ENCODE measurements around the gene PASD1.
"Not testable (repeated sequence)": the region's sequence is repeated elsewhere in the genome, so short reads cannot be mapped to it uniquely, and the experiment has no call there.

PASD1 gene, protein sequence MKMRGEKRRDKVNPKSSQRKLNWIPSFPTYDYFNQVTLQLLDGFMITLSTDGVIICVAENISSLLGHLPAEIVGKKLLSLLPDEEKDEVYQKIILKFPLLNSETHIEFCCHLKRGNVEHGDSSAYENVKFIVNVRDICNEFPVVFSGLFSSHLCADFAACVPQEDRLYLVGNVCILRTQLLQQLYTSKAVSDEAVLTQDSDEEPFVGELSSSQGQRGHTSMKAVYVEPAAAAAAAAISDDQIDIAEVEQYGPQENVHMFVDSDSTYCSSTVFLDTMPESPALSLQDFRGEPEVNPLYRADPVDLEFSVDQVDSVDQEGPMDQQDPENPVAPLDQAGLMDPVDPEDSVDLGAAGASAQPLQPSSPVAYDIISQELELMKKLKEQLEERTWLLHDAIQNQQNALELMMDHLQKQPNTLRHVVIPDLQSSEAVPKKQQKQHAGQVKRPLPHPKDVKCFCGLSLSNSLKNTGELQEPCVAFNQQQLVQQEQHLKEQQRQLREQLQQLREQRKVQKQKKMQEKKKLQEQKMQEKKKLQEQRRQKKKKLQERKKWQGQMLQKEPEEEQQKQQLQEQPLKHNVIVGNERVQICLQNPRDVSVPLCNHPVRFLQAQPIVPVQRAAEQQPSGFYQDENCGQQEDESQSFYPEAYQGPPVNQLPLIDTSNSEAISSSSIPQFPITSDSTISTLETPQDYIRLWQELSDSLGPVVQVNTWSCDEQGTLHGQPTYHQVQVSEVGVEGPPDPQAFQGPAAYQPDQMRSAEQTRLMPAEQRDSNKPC

DNA sequence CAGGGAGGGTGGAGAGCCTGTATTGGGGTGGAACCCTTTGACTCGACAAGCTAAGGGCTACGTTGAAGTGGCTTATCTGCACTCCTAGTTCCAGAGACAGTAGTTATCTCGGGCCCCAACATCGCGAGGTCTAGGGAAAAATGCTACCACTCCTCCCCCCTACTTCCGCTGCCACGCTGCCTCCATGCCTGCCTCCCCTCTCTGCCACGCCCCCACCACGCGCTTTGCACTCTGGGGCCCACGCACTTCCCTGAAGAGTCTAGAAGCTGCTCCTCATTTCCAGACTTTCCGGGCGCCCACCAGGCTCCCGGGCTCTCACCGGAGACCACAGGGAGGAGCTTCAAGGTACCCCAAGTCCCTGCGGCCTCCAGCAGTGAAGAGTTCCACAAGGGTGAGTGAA, at the start of gene PASD1:
Gene PASD1, plus strand, starts transcription at position 227 of the 400 bp plus-strand sequence. CDS start 37,879 bp downstream, outside the sequence.
- DNase-seq (ENCODE audit: low spot score) = no peak

- no peak for DNase-seq (ENCODE audit: low spot score)
Observed at GRCh38 chrX:151515237-151515636, 48.2 kb upstream of the PASD1 start.

GRCh38 chrX:151516538-151517187, 46.8 kb upstream of the PASD1 start:
- no peak for DNase-seq (ENCODE audit: low spot score)

- no peak for DNase-seq (ENCODE audit: low spot score)
Observed at GRCh38 chrX:151517421-151517820, 46.1 kb upstream of the PASD1 start.

DNA sequence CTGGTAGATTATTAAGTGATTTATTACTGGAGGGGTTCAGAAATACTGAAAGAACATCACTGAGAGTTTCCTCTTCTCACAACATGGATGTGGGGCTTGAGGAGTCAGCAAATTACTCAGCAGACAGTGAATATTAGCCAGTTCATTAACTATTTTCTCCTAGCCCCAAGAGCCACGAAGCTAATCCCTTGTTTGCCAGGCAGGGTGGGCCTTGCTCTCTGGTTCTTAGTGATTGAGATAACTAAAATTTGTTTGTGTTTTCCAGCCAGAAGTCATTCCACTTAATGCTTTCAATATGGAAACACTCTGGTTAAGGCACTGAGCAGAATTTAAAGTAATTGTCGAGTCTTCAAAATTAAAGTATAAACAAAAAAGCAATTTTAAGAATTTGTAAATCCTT, 40.1 kb upstream of the PASD1 start:
- no peak for DNase-seq (ENCODE audit: low spot score)

DNA sequence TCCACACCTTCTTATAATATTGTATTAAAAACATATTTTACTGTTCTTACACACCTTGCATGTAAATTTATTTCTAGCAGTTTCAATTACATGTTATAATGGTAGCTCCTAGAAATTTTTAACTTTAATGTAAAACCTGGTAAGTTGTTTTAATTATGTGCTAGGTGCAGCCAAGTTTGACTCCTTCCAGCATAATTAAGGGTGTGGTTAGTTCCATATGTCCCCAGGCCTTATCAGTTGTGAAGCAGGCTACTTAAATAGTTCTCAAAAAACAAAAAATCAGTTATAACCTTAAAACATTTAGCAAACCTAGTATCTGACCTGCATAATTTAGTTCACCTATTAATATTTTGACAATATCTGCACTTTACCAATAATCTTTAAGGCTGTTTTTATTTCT, 26.9 kb upstream of the PASD1 start:
- DNase-seq (ENCODE audit: low spot score) = no peak

DNA sequence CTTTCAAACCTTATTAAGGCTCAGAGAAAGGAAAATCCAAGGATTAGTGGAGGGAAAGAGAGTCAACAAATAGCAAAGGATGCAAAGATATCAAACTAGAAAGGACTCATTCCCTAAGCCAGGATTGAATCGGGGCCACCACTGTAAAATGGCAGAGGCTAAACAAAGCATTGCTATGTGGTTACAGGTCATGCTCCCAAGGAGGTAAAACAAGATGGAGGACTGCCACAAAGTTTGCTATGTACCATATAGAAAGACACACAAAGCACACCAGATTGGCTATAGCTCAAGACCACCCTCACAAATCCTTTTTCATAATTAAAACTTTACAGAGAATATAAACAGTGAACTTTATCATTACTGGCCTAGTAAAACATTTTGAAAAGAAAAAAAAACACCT, 25.9 kb upstream of the PASD1 start:
- DNase-seq (ENCODE audit: low spot score) = no peak

DNA sequence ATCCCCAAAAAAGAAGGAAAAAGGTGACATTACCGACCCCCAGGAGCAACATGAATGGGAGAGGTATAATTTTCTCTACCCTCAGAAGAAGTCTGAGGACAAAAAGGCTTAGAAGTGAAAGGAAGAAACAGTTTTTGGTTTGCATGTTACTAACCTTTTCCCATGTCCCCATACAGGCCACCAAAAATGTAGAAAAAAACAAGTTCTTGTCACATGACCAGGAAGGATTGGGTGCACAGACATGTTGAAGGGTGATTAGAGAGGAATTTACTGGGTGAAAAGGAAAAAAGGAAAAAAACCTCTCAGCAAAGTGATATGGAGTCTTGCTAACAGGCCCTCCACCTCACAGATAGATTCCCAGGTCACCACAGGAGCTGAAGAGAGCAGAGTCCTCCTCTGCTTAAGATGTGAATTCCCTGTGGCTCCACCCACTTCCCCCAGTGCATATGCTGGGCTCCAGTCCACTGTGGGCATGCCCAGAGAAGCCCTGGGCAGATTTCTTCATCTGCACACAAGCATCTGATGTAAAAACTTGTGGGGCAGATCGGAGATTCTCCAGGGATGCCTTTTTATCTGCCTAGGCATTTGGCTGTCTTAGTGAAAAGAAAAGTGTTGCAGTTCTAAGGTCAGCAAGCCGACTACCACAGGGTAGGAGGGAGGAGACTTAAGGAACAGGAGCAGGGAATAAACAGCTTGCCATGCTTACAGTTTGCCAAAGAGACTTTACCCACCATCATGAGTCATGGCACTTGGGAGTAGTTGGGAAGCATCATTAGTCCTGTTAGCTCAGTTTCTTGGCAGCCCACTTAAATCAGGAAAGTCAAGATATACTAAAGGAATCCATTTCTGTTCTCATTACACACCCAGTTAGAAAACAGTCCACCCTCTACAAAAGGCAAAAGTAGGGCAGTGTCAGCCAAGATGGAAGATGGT, 25.0 kb upstream of the PASD1 start:
- DNase-seq (ENCODE audit: low spot score) = no peak

- no peak for DNase-seq (ENCODE audit: low spot score)
Observed at GRCh38 chrX:151543706-151544105, 19.8 kb upstream of the PASD1 start.

GRCh38 chrX:151546226-151546625, 17.2 kb upstream of the PASD1 start:
- DNase-seq (ENCODE audit: low spot score) = not testable (repeated sequence)

DNA sequence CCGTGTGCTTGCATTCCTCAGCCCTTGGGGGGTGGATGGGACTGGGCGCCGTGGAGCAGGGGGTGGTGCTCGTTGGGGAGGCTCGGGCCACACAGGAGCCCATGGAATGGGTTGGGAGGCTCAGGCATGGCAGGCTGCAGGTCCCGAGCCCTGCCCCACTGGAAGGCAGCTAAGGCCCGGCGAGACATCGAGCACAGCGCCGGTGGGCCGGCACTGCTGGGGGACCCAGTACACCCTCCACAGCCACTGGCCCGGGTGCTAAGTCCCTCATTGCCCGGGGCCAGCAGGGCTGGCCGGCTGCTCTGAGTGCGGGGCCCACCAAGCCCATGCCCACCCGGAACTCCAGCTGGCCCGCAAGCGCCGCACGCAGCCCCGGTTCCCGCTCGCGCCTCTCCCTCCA, 12.3 kb upstream of the PASD1 start:
- DNase-seq (ENCODE audit: low spot score) = not testable (repeated sequence)

- DNase-seq (ENCODE audit: low spot score) = no peak
Observed at GRCh38 chrX:151552743-151553142, 10.7 kb upstream of the PASD1 start.

GRCh38 chrX:151555301-151555700, 8.2 kb upstream of the PASD1 start:
- DNase-seq (ENCODE audit: low spot score) = not testable (repeated sequence)

DNA sequence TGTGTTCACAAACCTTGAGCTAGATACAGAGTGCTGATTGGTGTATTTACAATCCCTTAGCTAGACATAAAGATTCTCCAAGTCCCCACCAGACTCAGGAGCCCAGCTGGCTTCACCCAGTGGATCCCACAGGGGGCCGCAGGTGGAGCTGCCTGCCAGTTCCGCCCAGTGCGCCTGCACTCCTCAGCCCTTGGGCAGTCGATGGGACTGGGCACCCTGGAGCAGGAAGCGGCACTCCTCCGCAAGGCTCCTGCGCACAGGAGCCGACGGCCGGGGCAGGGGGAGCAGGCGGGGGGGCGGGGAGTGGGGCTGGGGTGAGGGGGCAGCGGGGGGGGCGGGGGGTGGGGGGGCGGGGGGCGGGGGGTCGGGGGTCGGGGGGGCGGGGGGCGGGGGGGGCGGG, 990 bp upstream of the PASD1 start:
- DNase-seq (ENCODE audit: low spot score) = not testable (repeated sequence)

DNA sequence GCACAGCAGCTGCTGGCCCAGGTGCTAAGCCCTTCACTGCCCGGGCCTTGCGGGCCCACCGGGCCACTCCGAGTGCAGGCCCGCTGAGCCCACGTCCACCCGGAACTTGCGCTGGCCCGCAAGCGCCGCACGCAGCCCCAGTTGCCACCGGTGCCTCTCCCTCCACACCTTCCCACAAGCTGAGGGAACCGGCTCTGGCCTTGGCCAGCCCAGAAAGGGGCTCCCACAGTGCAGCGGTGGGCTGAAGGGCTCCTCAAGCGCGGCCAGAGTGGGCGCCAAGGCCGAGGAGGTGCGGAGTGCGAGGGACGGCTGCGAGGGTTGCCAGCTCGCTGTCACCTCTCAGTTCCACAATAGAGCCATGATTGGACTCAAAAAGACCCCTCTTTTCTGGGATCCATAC, 472 bp upstream of the PASD1 start:
- DNase-seq (ENCODE audit: low spot score) = not testable (repeated sequence)

DNA sequence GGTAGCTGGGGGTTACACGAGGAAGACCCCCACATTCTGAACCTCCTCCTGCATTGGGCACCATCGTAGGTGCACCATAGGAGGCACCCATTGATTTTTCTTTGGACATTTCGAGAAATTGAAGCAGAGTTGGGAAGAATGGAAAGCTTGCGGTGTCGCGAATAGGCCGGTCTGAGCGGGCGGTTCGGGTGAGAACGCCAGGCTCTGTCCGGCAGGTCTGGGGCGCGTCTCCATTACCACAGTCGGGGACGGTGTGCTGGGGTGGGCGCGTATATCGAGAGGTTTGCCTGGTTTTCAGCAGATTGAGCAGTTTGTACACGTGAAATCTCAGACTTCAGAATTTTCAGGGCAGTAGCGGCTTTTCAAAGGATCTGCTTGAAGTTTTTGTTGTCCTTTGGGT, 560 bp downstream of the PASD1 start:
- DNase-seq (ENCODE audit: low spot score) = no peak

DNA sequence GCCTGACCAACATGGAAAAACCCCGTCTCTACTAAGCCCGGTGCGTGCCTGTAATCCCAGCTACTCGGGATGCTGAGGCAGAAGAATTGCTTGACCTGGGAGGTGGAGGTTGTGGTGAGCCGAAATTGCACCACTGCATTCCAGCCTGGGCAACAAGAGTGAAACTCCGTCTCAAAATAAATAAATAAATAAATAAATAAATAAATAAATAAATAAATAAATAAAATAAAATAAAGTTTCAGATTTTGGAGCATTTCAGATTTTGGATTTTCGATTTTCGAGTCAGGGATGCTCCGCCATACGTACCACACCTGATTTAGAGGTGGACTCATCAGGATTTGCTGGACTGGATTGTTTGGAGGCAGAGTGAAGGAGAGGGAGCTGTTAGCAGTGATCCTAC, 3.4 kb downstream of the PASD1 start:
- DNase-seq (ENCODE audit: low spot score) = not testable (repeated sequence)

DNA sequence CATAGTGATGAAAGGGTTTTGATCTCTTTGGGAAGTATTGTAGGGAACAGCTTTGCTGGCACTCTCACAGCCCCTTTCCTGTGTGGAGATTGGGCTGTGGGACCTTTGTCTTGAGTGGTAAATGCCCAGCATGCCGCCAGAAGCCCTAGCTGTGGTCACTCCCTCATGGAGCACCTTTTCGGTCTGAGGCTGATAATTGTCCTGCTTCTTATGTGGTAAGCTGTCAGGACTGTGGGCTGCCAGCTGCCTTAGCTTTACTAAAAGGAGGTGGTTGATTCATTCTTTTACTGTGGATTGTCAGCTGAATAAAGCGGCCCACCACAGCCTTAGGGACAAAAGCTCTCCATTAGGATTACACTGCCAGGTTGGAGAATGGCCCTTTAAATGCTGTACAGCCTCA, 7.1 kb downstream of the PASD1 start:
- DNase-seq (ENCODE audit: low spot score) = no peak

- not testable (repeated sequence) for DNase-seq (ENCODE audit: low spot score)
Observed at GRCh38 chrX:151593384-151593783, 29.9 kb downstream of the PASD1 start.

- no peak for DNase-seq (ENCODE audit: low spot score)
Observed at GRCh38 chrX:151596282-151596681, 32.8 kb downstream of the PASD1 start.

GRCh38 chrX:151604931-151605330, 41.5 kb downstream of the PASD1 start:
- DNase-seq (ENCODE audit: low spot score) = no peak

DNA sequence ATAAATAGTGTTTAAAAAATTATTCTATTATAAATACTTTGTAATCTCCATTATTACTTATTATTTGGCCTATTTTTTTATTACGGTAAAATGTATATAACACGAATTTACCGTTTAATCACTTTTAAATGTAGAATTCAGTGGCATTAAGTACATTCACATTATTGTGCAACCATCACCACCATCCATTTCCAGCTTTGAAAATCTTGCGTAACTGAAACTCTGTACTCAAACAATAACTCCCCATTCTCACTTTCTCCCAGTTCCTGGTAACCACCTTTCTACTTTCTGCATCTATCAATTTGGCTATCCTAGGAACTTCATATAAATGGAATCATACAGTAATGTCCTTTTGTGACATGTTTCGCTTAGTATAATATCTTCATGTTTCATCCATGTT, 45.7 kb downstream of the PASD1 start:
- no peak for DNase-seq (ENCODE audit: low spot score)

Measured in globus pallidus (tissue), 1 donor.